HG02870 (cell line): Measurements from ENCODE around the gene RRM2.
"Not testable (repeated sequence)": the region's sequence is repeated elsewhere in the genome, so short reads cannot be mapped to it uniquely, and the experiment has no call there.

ENCODE experiments used
- ATAC-seq: cut with Tn5 transposase; IDR thresholded peaks from one replicate; pipeline ENCODE4 v1.9.1; 2021; ENCODE audit warnings: mild to moderate bottlenecking, moderate library complexity; ENCODE audit not compliant: unreplicated experiment

The RRM2 gene

DNA sequence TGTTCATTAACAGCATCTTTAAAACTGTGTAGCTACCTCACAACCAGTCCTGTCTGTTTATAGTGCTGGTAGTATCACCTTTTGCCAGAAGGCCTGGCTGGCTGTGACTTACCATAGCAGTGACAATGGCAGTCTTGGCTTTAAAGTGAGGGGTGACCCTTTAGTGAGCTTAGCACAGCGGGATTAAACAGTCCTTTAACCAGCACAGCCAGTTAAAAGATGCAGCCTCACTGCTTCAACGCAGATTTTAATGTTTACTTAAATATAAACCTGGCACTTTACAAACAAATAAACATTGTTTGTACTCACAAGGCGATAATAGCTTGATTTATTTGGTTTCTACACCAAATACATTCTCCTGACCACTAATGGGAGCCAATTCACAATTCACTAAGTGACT lies 7.0 kb downstream of the RRM2 start:
- no peak for ATAC-seq

DNA sequence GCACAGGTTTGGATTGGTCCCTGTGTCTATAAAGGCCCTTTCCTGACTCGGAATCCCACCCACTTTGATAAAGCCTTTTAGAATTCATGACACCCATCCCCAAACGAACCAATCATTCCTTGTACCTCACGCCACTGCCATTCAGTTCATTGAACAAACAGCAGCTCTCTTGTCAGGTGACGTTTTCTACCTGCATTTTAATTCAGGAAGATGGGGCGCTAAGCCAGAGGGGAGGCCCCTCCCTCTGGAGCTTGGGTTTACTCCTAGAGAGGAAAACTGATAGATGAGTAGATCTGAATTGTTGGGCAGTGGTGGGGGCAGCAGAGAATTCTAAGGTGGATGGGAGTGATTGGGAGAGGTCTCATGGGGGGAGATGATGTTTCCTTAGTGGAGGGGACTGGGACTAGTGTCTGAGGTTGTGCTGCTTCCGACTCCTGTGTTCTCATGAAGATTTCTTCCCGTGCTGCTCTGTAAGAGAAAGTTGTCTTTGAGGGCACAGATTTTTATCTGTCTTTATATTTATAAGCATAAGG lies 9.6 kb downstream of the RRM2 start:
- no peak for ATAC-seq

GRCh38 chr2:10132596-10132995 lies 10.1 kb downstream of the RRM2 start:
- no peak for ATAC-seq

DNA sequence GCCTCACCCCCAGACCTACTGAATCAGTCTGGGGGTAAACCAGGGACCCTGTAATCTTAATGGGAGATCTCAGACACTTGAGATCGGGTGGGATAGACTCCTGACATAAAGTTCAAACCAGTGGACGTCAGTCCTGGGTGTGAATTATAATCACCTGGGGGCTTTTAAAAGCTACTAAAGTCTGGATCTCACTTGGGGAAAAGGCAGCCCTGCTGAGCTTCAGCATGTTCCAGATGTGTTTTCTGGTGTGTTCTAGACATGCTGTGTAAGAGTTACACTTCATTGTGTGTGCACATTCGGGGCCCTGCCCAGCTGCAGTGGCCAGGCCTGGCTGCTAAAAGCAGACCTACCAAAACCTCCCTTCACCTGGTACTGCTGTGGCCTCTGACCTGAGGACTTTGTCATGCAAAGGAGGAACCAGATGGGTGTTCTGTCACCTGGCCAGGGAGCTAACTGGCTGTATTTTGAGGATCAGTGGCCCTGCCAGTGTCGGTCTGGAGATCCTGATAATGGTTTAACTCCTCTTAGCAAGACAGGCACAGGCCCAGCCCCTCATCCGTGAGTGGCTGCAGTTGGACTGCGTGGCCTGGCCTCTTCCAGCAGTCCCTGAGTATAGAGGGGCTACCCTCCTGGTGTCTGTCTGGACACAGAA lies 10.6 kb downstream of the RRM2 start:
- no peak for ATAC-seq

- no peak for ATAC-seq
Measured at GRCh38 chr2:10135296-10136089, 13.0 kb downstream of the RRM2 start.

- no peak for ATAC-seq
Measured at GRCh38 chr2:10136101-10136934, 13.8 kb downstream of the RRM2 start.

DNA sequence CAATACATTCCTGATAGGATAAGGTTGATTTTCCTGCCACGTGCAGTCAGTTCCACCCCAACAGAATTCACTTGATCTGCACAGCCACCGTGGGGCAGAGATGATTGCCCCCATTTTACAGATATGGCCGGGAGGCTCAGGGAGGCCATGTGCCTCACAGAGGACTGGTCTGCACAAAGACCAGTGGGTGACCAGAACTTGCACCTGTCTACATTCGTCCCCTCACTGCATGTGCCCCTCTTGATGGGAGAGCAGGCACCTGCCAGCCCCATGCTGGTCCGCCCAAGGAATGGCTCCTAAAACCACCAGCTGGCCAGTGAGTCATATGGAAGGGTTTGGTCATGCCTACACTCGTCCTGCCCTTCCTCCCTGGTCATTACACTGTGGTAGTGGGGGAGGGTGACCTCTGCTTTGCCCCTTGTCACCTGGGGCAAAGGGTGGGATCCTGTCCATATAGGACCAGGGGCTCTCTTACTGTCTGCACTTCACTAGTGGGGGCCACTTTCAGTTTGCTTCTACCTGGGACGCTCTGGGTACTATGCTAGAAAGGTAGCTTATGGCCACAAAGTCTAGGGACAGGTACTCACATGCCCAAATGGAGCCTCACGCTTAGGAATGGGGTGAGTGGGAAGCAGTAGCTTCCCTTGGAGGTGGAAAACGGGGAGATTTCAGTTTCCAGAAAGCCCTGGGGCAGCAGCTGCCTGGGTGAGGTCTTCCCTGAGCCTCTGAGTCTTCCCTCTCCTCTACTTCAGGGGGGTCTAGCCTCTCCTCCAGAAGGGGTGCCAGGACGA lies 14.7 kb downstream of the RRM2 start:
- no peak for ATAC-seq

- no peak for ATAC-seq
Measured at GRCh38 chr2:10139536-10139935, 17.0 kb downstream of the RRM2 start.

- ATAC-seq = no peak
Measured at GRCh38 chr2:10140841-10141610, 18.5 kb downstream of the RRM2 start.

DNA sequence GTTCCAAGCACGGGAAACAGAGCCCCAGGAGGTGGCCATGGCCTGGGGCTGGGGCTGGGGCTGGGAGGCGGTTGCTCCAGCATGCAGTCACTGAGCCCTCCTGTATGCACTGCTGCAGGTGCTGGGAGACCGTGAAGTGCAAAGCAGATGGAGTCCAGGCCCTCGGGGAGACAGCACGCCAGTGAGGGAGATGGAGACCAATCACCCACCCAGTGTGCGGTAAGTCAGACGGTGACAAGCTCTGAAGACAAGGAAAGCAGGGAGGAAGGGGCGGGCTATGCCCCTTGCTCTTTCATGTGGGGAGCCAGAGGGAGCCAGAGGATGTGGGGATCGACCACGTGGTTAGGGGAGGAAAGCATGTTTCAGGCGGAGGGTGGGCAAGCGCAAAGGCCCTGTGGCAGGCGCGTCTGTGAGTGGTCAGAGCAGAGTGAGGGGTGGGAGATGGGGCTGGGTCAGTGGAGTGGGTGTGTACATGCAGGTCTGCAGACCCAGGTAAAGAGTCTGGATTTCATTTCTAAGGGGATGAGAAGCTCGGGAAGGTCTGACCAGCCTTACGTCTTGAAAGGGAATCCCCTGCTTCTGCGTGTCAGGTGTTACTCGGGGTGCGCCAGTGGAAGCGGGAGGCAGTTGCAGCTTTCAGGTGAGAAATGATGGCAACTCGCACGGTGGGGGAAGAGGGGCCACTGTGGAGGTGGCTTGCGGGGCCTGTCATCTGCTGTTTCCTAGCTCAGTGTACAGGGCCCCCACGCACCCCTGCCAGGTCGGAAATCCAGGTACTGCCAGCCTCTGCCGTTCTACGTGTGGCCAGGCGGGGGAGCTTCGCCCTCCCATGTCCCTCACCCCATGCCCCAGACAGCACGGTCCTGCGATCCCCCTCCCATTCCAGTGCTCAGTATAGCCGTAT lies 19.4 kb downstream of the RRM2 start:
- no peak for ATAC-seq

GRCh38 chr2:10142640-10142965 lies 20.1 kb downstream of the RRM2 start:
- no peak for ATAC-seq

DNA sequence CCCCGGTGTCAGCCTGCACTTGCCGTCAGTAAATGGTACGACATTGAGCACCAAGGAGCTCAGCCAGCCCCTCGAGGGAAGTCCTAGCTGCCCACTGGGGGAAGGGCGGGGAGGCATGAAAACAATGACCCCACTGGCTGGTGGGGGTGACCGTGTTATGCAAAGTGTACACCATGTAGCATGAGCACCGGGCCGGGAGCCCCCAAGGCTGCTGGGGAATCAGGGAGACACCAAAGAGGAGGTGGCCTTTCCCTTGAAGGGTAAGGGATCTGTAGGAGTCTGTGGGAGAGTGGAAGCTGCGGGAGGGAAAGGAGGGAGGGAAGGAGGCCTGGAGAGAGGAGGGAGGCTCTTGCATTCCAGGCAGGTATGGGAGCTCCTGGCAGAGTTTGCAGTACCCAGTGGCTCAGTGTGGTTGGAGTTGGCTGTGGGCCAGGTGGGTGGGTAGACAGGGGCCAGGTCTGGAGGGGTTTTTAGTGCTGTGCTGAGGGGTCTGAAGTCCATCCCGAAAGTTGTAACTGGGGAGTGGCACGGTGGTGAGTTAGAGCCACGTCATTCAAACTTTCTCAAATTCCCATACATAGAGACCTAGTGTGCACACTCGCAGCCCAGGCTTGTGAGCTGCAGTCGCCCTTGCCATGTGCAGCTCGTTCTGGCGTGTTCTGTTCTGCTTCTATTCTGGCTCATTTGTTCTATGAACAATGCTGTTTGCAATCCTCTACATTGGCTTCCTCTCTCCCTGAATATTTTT lies 22.4 kb downstream of the RRM2 start:
- ATAC-seq = no peak

DNA sequence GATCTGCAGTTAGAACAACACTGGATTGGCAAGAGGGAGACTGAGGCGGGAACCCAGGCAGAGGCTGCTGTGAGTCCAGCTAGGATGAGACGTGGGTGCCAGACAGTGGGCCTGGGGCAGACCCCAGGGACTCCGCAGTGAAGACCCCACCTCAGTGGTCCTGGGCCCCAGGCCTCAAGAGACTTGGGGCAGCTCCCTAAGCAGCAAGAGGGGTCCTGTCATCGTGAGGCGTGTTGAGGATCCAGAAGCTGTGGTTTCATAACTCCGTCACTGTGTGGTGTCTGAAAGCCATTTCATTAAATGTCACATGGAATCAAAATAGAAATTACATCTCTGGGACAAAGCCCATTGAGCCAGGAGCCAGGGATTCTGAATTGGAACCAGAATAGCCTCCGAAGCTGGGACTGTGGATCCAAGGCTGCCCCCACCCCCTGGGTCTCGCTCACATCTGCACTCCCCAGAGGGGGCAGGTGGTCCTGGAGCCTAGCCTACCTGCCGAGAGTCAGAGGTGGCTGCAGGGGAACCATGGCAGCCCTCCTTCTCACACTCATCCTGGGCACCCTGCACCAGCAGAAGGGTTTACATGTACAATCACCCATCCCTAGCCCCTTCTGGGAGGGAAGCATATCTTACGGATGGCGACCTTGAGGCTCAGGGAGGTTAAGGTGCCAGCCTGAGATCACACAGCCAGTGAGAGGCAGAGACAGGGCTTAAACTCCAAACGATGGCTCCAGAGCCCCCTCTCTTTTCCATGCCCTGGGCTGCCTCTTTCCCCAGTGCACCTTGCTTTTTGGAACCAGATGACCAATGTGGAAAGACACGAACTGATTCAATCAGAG lies 23.2 kb downstream of the RRM2 start:
- ATAC-seq = no peak

- ATAC-seq = no peak
Measured at GRCh38 chr2:10146366-10147005, 23.9 kb downstream of the RRM2 start.

DNA sequence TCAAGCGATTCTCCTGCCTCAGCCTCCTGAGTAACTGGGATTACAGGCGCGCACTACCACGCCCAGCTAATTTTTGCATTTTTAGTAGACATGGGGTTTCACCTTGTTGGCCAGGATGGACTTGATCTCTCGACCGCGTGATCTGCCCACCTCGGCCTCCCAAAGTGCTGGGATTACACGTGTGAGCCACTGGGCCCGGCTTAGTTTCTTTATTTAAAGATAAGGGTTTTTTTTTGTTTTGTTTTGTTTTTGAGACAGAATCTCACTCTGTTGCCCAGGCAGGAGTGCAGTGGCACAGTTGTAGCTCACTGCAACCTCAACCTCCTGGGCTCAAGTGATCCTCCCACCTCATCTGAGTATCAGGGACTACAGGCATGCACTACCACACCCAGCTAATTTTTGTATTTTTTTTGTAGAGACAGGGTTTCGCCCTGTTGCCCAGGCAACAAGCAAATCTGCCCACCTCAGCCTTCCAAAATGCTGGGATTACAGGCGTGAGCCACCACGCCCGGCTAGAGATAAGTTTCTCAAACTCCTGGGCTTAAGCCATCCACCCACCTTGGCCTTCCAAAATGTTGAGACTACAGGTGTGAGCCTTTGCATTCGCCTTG lies 24.6 kb downstream of the RRM2 start:
- ATAC-seq = not testable (repeated sequence)

- ATAC-seq = no peak
Measured at GRCh38 chr2:10148268-10148667, 25.7 kb downstream of the RRM2 start.
